Kidney epithelial cell (primary cell): ENCODE data around the gene INTS14. TPM values are rescaled to one million over a fixed set of nuclear protein-coding genes. Genes with fewer than 3 reads are reported as not detected.

Experiments used
- DNase-seq: peaks from one replicate; pipeline ENCODE4 v3.0.0-alpha.2; 2010; ENCODE audit warnings: low read depth
- H3K27me3 ChIP-seq: 2 replicates; pipeline ENCODE4 v1.6.0; 2011; ENCODE audit warnings: low read length; ENCODE audit not compliant: control insufficient read depth, insufficient read depth
- H3K36me3 ChIP-seq: 2 replicates; pipeline ENCODE4 v1.5.1; 2011; ENCODE audit warnings: low read length; ENCODE audit not compliant: control insufficient read depth, insufficient read depth
- H3K4me3 ChIP-seq: 2 replicates; pipeline ENCODE4 v1.5.1; 2011; ENCODE audit warnings: low read depth, mild to moderate bottlenecking, control low read depth, low read length
- total RNA-seq: library from RNA; depleted of rRNA; stranded (reverse); fragments of >200 nt; gene quantifications from 2 replicates; pipeline ENCODE4 v1.2.3, GENCODE V29; 2015
- TF ChIP-seq, protein P1 (sequence below): IDR thresholded peaks from 2 replicates; pipeline ENCODE4 v1.5.1; 2011; ENCODE audit warnings: mild to moderate bottlenecking, moderate library complexity, low read length, control low read depth, inconsistent platforms; ENCODE audit not compliant: insufficient read depth, poor library complexity, severe bottlenecking

Gene INTS14
- total RNA-seq, 1 donor from 2014 or later: 49.3 TPM

DNA sequence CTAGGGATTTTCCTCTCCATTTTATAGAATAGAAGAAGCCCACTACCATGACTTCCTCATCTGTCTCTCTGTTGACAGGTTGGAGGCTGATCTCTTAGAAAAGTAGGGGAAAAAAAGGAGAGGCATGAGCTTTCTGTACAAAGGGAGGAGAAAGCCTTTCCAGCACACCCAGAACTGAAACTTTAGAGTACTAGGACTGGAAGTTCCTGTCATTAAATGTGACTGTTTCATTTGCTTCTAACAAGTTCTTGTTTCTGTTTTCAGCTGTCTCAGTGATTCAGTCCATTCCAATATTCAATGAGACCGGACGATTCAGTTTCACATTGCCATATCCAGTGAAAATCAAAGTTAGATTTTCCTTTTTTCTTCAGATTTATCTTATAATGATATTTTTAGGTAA is 39.0 kb downstream of the INTS14 start:
- no peaks in the 10 kb centered on the region for H3K27me3 ChIP-seq
- no peak for DNase-seq
- peaks cover 2% of the 10 kb centered on the region for H3K36me3 ChIP-seq
- TF ChIP-seq, protein P1, sequence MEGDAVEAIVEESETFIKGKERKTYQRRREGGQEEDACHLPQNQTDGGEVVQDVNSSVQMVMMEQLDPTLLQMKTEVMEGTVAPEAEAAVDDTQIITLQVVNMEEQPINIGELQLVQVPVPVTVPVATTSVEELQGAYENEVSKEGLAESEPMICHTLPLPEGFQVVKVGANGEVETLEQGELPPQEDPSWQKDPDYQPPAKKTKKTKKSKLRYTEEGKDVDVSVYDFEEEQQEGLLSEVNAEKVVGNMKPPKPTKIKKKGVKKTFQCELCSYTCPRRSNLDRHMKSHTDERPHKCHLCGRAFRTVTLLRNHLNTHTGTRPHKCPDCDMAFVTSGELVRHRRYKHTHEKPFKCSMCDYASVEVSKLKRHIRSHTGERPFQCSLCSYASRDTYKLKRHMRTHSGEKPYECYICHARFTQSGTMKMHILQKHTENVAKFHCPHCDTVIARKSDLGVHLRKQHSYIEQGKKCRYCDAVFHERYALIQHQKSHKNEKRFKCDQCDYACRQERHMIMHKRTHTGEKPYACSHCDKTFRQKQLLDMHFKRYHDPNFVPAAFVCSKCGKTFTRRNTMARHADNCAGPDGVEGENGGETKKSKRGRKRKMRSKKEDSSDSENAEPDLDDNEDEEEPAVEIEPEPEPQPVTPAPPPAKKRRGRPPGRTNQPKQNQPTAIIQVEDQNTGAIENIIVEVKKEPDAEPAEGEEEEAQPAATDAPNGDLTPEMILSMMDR: no peak
- H3K4me3 ChIP-seq: no peak overlapping the region

DNA sequence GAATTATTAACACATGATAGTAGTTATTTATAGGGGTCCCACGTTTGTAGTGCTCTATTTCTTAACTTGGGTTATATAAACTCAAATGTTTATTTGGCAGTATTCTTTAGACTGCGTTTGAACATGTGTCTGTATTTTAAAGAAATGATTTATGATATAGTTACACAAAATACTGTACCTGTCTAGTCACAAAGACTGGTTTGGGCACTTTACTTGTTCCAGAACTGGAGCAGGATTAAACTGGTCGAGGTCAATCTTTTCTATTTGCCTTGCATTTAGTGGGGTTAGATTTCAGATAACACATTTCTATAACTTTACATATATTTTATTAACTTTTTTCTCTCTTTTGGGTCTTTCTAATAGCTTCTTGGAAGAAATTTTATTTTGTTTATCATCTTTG is 41.2 kb downstream of the INTS14 start:
- Histone ChIP-seq H3K36me3 (peaks cover 2% of the 10 kb centered on the region), H3K4me3 (no peak overlapping the region), H3K27me3 (no peaks in the 10 kb centered on the region)
- no peak for DNase-seq
- TF ChIP-seq, protein P1: no peak

DNA sequence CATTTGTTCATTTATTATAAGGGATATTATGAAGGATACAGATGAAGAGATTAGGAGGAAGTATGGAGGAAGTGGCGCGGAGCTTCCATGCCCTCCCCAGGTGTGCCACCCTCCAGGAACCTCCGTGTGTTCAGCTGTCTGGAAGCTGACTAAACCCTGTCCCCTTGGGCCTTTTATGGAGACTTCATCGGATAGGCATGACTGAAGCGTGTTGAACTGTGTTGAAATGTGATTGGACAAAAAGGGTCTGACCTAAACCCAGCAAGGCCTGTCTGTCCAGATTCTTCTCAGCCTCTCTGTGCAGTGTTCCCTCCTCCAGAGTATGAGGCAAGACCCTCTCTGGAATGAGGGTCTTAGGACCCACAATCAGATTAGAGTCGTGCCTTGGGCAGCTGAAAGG is 49.0 kb downstream of the INTS14 start:
- no peak overlapping the region for H3K4me3 ChIP-seq
- TF ChIP-seq, protein P1: no peak
- peak; percentile 41 for DNase-seq
- no peaks in the 10 kb centered on the region for H3K27me3 ChIP-seq
- peaks cover 3% of the 10 kb centered on the region for H3K36me3 ChIP-seq

DNA sequence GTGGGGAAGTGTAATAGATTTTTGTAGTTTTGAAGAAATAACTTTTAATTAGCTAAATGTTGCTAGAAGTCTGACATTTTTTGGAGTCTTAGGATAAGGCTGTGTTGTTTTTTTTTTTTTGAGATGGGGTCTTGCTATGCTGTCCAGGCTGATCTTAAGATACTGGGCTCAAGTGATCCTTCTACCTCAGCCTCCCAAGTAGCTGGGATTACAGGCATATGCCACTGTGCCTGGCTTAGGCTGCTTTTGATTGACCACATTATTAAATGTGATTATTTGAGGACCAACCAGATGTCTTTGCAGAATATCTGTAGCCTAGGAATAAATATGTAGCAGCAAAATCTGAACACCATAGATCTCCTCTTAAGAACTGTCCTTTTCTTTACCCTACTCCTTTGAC is 51.0 kb downstream of the INTS14 start:
- no peaks in the 10 kb centered on the region for H3K27me3 ChIP-seq
- TF ChIP-seq, protein P1: no peak
- no peak overlapping the region for H3K4me3 ChIP-seq
- peaks cover 3% of the 10 kb centered on the region for H3K36me3 ChIP-seq
- no peak for DNase-seq

DNA sequence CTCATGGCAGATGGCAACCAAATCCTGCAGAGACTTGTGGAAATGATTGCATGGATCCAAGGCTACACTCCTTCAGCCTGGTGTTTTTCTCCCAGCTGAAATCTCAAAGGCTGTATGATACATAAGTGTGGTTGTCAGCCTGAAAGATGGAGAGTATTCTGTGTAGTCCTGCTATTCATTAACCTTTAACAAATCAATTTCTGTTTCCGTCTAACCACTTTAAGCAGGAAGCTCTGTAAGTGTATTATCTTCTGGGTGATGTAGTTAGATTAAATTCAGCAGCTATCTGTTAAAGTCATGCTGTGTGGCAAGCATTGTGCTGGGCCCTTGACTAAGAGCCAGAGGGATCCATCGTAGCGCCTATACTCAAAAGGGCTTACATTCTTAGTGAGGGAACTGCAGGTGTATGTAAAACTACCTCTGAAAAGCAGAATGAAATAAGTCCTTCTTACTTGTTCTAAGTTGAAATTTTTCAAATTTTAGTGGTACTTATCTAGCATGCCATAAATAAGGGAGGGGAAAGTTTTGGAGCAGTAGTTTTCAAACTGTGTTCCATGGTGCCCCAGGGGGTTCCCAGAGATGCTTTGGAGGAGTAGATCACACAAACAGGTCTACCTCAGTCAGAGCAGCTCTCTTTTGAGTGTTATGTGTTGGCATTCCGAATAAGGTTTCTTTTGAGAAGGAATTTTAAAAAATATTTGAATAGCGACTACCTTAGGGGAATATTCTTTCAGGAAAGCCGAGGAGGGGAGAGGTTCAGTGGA is 51.8 kb downstream of the INTS14 start:
- TF ChIP-seq, protein P1: no peak
- no peak for DNase-seq
- Histone ChIP-seq H3K27me3 (no peaks in the 10 kb centered on the region), H3K36me3 (peaks cover 3% of the 10 kb centered on the region), H3K4me3 (no peak overlapping the region)

DNA sequence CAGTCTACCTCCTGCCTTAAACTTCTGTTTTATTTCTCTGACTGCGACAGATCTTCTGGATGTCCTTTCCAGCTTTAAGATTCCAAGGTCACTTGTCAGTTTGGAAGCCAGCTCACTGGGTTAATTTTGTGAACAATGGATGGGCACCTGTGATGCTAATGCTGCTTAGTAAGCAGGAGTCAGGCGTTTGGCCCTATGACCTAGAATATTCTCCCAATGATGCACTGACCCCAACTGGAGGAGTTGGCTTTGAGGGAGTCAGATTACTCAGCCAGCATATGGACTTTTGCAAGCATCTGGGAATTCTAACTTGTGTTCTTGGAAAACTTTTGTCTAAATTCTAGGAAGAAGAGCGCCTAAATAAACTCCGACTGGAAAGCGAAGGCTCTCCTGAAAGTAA is 52.6 kb downstream of the INTS14 start:
- H3K36me3 ChIP-seq: peaks cover 3% of the 10 kb centered on the region
- peak; percentile 19 for DNase-seq
- no peak overlapping the region for H3K4me3 ChIP-seq
- no peaks in the 10 kb centered on the region for H3K27me3 ChIP-seq
- TF ChIP-seq, protein P1: no peak
